Effector memory CD4-positive, alpha-beta T cell (primary cell): ENCODE measurements around the gene NDUFS1.
"Not testable (repeated sequence)": the region's sequence is repeated elsewhere in the genome, so short reads cannot be mapped to it uniquely, and the experiment has no call there.

Experiments used
- DNase-seq, 3 donors: peaks; one replicate each; pipeline ENCODE4 v3.0.0-alpha.2; 2020
- H3K27ac ChIP-seq: 2 replicates; pipeline ENCODE4 v1.7.0; 2013; ENCODE audit warnings: mild to moderate bottlenecking, low read length, moderate library complexity; ENCODE audit not compliant: insufficient read depth, poor library complexity, severe bottlenecking
- H3K27me3 ChIP-seq: replicated peaks from 2 replicates; pipeline ENCODE4 v1.7.0; 2013; ENCODE audit warnings: mild to moderate bottlenecking, low read length; ENCODE audit not compliant: insufficient read depth, control insufficient read depth, poor library complexity, severe bottlenecking
- H3K36me3 ChIP-seq: 2 replicates; pipeline ENCODE4 v1.7.0; 2013; ENCODE audit warnings: mild to moderate bottlenecking, low read length, moderate library complexity; ENCODE audit not compliant: control insufficient read depth, insufficient read depth
- H3K4me1 ChIP-seq: 2 replicates; pipeline ENCODE4 v1.7.0; 2013; ENCODE audit warnings: low read length, mild to moderate bottlenecking; ENCODE audit not compliant: control insufficient read depth, insufficient read depth, poor library complexity, severe bottlenecking
- H3K4me3 ChIP-seq: 2 replicates; pipeline ENCODE4 v1.7.0; 2013; ENCODE audit warnings: low read length, low read depth, mild to moderate bottlenecking; ENCODE audit not compliant: insufficient read depth, poor library complexity, severe bottlenecking
- H3K9me3 ChIP-seq: 2 replicates; pipeline ENCODE4 v1.7.0; 2013; ENCODE audit warnings: mild to moderate bottlenecking, low read length, moderate library complexity; ENCODE audit not compliant: control insufficient read depth

The NDUFS1 gene

DNA sequence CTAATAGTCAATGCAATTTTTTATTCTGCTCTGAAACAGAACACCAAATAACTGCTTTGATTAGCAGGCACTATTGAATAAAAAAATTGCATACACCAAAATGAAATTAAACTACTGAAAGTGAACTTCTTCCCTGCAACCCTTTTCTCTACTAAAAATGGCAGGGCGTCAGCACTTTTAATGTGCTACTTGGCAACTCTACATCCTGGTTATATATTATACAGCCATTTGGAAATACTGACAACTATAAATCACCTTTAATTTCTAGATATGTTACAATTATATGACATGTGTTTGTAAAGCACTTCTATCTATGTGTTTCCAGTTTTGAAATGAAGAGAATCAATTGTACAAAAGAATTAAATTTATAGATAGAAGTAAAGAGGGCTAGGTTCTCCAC is 9.9 kb downstream of the NDUFS1 start:
- no peaks in the 10 kb centered on the region for H3K4me1 ChIP-seq
- no peaks in the 10 kb centered on the region for H3K9me3 ChIP-seq
- H3K27me3 ChIP-seq = no peaks in the 10 kb centered on the region
- H3K4me3 ChIP-seq = no peak overlapping the region
- peaks cover 60% of the 10 kb centered on the region for H3K36me3 ChIP-seq
- no peak overlapping the region for H3K27ac ChIP-seq
- no peak for DNase-seq

DNA sequence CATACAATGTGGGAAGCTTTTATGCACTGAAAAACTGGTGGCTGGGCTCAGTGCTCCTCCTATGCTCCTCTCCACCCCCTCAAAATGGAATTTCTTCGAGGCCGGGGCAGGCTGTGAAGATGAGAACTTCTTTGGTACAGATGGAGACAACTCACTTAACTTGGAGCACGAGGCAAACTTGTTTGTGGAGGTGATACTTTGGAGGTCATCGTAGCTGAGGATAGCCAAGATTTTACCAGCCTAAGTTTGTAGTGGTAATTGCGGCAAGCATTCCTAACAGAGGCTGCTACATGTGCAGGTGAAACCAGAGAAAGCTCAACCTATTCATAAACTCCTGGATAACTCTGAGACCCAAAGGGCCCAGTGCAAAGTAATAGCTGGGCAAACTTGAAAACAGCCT is 13.6 kb downstream of the NDUFS1 start:
- H3K4me3 ChIP-seq = no peak overlapping the region
- H3K9me3 ChIP-seq = no peaks in the 10 kb centered on the region
- H3K36me3 ChIP-seq = peaks cover 86% of the 10 kb centered on the region
- no peak for DNase-seq
- no peaks in the 10 kb centered on the region for H3K27me3 ChIP-seq
- no peak overlapping the region for H3K27ac ChIP-seq
- no peaks in the 10 kb centered on the region for H3K4me1 ChIP-seq

DNA sequence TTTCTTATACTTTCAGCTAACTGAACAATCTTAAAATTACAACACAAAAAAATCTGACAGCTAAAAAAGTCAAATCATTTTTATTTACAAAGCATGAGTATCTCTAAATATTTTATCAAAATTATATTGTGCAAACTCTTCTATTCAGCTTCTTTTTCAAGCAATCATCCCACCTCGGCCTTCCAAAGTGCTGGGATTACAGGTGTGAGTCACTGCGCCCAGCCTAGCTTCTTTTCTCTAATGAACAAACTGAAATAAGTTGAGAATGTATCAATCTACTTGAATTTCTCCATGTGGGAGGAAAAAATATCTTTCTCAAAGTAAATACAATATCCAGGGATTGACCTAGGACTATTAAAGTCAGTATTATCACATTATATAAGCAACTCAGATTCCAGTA is 14.9 kb downstream of the NDUFS1 start:
- H3K9me3 ChIP-seq = no peaks in the 10 kb centered on the region
- DNase-seq = no peak
- no peak overlapping the region for H3K4me3 ChIP-seq
- no peak overlapping the region for H3K27ac ChIP-seq
- H3K27me3 ChIP-seq = no peaks in the 10 kb centered on the region
- H3K4me1 ChIP-seq = no peaks in the 10 kb centered on the region
- H3K36me3 ChIP-seq = peaks cover 76% of the 10 kb centered on the region

DNA sequence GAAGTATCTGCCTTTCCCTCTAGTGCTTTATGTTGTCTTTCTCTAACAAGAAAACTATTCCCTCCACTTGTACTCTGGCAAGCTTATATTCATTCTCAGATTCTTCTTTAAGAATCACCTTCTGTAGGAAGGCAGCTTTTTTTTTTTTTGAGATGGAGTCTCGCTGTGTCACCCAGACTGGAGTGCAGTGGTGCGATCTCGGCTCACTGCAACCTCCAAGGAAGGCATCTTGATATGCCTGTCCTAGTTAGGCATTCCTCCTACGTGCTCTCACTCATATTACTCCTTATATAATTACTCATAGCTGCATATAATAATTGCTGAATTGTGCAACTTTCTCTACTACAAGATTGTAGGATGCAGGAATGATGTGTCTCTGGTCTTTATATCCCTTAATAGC is 15.8 kb downstream of the NDUFS1 start:
- no peak overlapping the region for H3K27ac ChIP-seq
- no peaks in the 10 kb centered on the region for H3K4me1 ChIP-seq
- H3K36me3 ChIP-seq = peaks cover 74% of the 10 kb centered on the region
- H3K4me3 ChIP-seq = no peak overlapping the region
- DNase-seq = no peak
- H3K27me3 ChIP-seq = no peaks in the 10 kb centered on the region
- H3K9me3 ChIP-seq = no peaks in the 10 kb centered on the region

DNA sequence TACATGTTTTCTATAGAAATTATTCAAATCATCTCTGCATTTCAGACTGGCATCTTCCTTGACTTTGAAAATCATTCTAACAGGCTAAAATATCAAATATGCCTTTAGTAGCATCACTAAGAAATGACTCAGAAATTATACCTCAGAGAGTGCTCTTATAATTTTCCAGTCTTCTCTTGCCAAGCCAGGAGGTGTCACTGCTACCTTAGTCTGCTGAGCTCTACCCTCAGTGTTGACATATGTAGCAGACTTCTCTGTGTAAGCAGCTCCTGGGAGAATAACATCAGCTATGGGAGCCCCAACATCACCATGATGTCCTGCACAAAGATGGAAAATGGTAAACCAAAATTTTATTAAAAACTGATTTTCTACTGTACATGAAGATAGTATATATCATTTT is 31.6 kb downstream of the NDUFS1 start:
- no peaks in the 10 kb centered on the region for H3K4me1 ChIP-seq
- H3K27ac ChIP-seq = no peak overlapping the region
- no peaks in the 10 kb centered on the region for H3K9me3 ChIP-seq
- H3K4me3 ChIP-seq = no peak overlapping the region
- H3K36me3 ChIP-seq = peaks cover 65% of the 10 kb centered on the region
- DNase-seq = no peak
- H3K27me3 ChIP-seq = no peaks in the 10 kb centered on the region

- Histone ChIP-seq H3K27me3 (no peaks in the 10 kb centered on the region), H3K27ac (no peak overlapping the region), H3K36me3 (peaks cover 76% of the 10 kb centered on the region), H3K9me3 (no peaks in the 10 kb centered on the region), H3K4me1 (no peaks in the 10 kb centered on the region), H3K4me3 (no peak overlapping the region)
- DNase-seq = no peak
These were observed 33.3 kb downstream of the NDUFS1 start for GRCh38 chr2:206125901-206126300.

DNA sequence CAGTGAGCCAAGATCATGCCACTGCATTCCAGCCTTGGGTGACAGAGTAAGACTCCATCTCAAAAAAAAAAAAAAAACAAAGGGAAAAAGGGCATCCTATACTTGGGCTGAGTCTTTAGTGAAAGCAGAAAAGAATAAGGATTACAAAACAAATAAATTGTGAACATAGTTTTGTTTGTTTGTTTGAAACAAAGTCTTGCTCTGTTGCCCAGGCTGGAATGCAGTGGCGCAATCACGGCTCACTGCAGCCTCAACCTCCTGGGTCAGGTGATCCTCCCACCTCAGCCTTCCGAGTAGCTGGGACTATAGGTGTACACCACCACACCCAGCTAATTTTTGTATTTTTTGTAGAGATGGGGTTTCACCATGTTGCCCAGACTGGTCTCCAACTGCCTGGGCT is 36.7 kb downstream of the NDUFS1 start:
- not testable (repeated sequence) for H3K9me3 ChIP-seq, H3K4me3 ChIP-seq, H3K4me1 ChIP-seq, H3K27me3 ChIP-seq, DNase-seq, H3K27ac ChIP-seq
- peaks cover 67% of the 10 kb centered on the region for H3K36me3 ChIP-seq

- DNase-seq = no peak
- H3K27me3 ChIP-seq = no peaks in the 10 kb centered on the region
- peaks cover 15% of the 10 kb centered on the region for H3K36me3 ChIP-seq
These were observed 43.0 kb downstream of the NDUFS1 start for GRCh38 chr2:206116278-206116677.

GRCh38 chr2:206115026-206115578 is 44.1 kb downstream of the NDUFS1 start:
- Histone ChIP-seq H3K27ac (no peak overlapping the region), H3K4me3 (no peak overlapping the region), H3K27me3 (no peaks in the 10 kb centered on the region), H3K36me3 (peaks cover 4% of the 10 kb centered on the region), H3K4me1 (no peaks in the 10 kb centered on the region), H3K9me3 (no peaks in the 10 kb centered on the region)
- no peak for DNase-seq

More at GRCh38 chr2:206116278-206116677, 43.0 kb downstream of the NDUFS1 start:
- Histone ChIP-seq H3K4me3 (no peak overlapping the region), H3K4me1 (no peaks in the 10 kb centered on the region), H3K27ac (no peak overlapping the region), H3K9me3 (no peaks in the 10 kb centered on the region)

DNA sequence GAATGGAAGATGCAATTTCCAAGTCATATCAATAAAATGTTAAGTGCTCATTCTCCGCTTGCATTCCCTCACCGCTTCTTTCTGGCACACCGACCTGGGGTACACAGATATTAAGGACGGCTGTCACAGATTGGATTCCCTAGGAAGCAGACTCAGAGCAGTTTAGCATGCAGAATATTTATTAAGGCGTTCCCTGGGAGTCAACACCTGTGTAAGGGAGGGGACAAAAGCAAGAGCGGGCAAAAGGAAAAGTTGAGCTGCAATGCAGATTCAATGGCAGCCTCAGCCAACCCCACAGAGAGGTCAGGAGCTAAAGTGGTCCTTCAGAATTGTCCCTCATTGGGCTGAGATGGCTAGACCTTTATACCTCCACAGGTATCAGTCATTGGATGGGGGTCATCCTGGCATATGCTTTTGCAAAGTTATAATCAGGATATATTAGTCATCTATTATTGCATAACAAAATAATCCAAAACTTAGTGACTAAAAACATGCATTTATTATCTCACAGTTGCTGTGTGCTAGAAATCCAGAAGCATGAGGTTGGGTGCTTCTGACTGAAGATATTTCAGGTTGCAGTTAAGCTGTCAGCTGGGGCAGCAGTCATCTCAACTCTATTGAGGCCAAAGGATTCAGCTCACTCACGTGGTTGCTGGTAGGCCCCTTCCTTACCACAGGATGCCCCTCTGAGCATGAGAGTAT is 46.2 kb downstream of the NDUFS1 start:
- H3K9me3 ChIP-seq = no peaks in the 10 kb centered on the region

More for the DNA sequence above, 46.2 kb downstream of the NDUFS1 start:
- Histone ChIP-seq H3K4me1 (no peaks in the 10 kb centered on the region), H3K27me3 (no peaks in the 10 kb centered on the region), H3K36me3 (no peaks in the 10 kb centered on the region), H3K27ac (no peak overlapping the region), H3K4me3 (no peak overlapping the region)
- DNase-seq = no peak
